A673 (cell line): ENCODE measurements around the gene HAL. TPM values are rescaled to one million over a fixed set of nuclear protein-coding genes. Genes with fewer than 3 reads are reported as not detected.
A peak's percentile ranks its signal among the peaks of the same experiment; 100 is the strongest.

Source experiments
- BruUV-seq: library from RNA; stranded (reverse); fragments of 400-500 nt; replicated peaks from 2 replicates; lab custom pipeline; 2021; lab: Mats Ljungman, UMichigan
- CTCF ChIA-PET: fragments of 300-600 bp; sonication (Branson Sonifier 250); formaldehyde crosslinking; loops from one replicate; lab custom pipeline; 2022; ENCODE audit warnings: antibody characterized with exemption; lab: Charles Lee
- POLR2A ChIA-PET: fragments of 300-600 bp; sonication (Branson Sonifier 250); formaldehyde crosslinking; loops from one replicate; lab custom pipeline; 2022; ENCODE audit warnings: antibody characterized with exemption; ENCODE audit not compliant: low non-redundant PET; lab: Charles Lee
- DNase-seq: peaks from one replicate; pipeline ENCODE4 v3.0.0-alpha.2; 2015; ENCODE audit warnings: low spot score
- H3K27ac ChIP-seq: fragments of 200-600 bp; sonication (generic); 2 replicates; pipeline ENCODE4 v1.5.1; 2016; ENCODE audit warnings: mixed run types, low read depth, mild to moderate bottlenecking, mixed read lengths, antibody characterized with exemption, low read length; ENCODE audit not compliant: poor library complexity, severe bottlenecking
- H3K27me3 ChIP-seq: fragments of 200-600 bp; sonication (generic); replicated peaks from 2 replicates; pipeline ENCODE4 v1.6.1; 2017; ENCODE audit warnings: mixed run types, low read depth, mild to moderate bottlenecking, mixed read lengths, antibody characterized with exemption, low read length; ENCODE audit not compliant: insufficient read depth, poor library complexity
- H3K36me3 ChIP-seq: fragments of 200-600 bp; sonication (generic); 2 replicates; pipeline ENCODE4 v1.6.1; 2016; ENCODE audit warnings: mixed run types, mild to moderate bottlenecking, mixed read lengths, antibody characterized with exemption, low read length; ENCODE audit not compliant: insufficient read depth, poor library complexity, severe bottlenecking
- H3K4me1 ChIP-seq: fragments of 200-600 bp; sonication (generic); 2 replicates; pipeline ENCODE4 v1.6.1; 2017; ENCODE audit warnings: mixed run types, mild to moderate bottlenecking, mixed read lengths, antibody characterized with exemption, low read length; ENCODE audit not compliant: insufficient read depth, poor library complexity, severe bottlenecking
- H3K4me3 ChIP-seq: fragments of 200-600 bp; sonication (generic); 2 replicates; pipeline ENCODE4 v1.5.1; 2016; ENCODE audit warnings: low read depth, mixed run types, mild to moderate bottlenecking, mixed read lengths, low read length; ENCODE audit not compliant: poor library complexity, severe bottlenecking
- H3K9me3 ChIP-seq: fragments of 200-600 bp; sonication (generic); 2 replicates; pipeline ENCODE4 v1.6.1; 2016; ENCODE audit warnings: mixed run types, low read depth, mild to moderate bottlenecking, mixed read lengths, antibody characterized with exemption, low read length; ENCODE audit not compliant: poor library complexity, severe bottlenecking
- CTCF ChIP-seq: fragments of 300-800, 200-600 bp; sonication (generic); conservative IDR thresholded peaks from 2 replicates; pipeline ENCODE4 v1.5.1; 2017; ENCODE audit warnings: low read depth, mild to moderate bottlenecking, antibody characterized with exemption, low read length, moderate library complexity, mixed read lengths
- EZH2 ChIP-seq: fragments of 200-600 bp; sonication (generic); IDR thresholded peaks from 2 replicates; pipeline ENCODE4 v1.6.1; 2017; ENCODE audit warnings: borderline replicate concordance, low read depth, mild to moderate bottlenecking, mixed read lengths, antibody characterized with exemption, low read length; ENCODE audit not compliant: poor library complexity, severe bottlenecking
- intact Hi-C: fragments of 100-400 bp; cut with micrococcal nuclease; formaldehyde crosslinking; loops from one replicate; pipeline ENCODE4 v1.10.0; 2022; ENCODE audit not compliant: unreplicated experiment
- total RNA-seq: library from RNA; stranded (reverse); gene quantifications from 2 replicates; pipeline ENCODE4 v1.2.3, GENCODE V29; 2021

Gene HAL
- total RNA-seq, 1 experiment from 2014 or later = 1.6 TPM

- H3K4me3 ChIP-seq = no peak overlapping the region
- intact Hi-C loops = no loop called here
- no peak for DNase-seq
- ChIA-PET CTCF (no interaction called here), POLR2A (no interaction called here)
- no peak overlapping the region for H3K27ac ChIP-seq
- H3K36me3 ChIP-seq = no peaks in the 10 kb centered on the region
- H3K27me3 ChIP-seq = no peaks in the 10 kb centered on the region
- H3K9me3 ChIP-seq = no peaks in the 10 kb centered on the region
- TF ChIP-seq CTCF = no peak
- no peak for TF ChIP-seq EZH2
- H3K4me1 ChIP-seq = no peaks in the 10 kb centered on the region
- BruUV-seq = no TSS peak
Observed at GRCh38 chr12:95977764-95978305, 18.3 kb downstream of the HAL start.

GRCh38 chr12:95976416-95976832 is 19.7 kb downstream of the HAL start:
- intact Hi-C loops = no loop called here
- H3K4me1 ChIP-seq = no peaks in the 10 kb centered on the region
- H3K4me3 ChIP-seq = no peak overlapping the region
- H3K27ac ChIP-seq = no peak overlapping the region
- H3K27me3 ChIP-seq = no peaks in the 10 kb centered on the region
- no peaks in the 10 kb centered on the region for H3K36me3 ChIP-seq
- TF ChIP-seq CTCF (no peak), EZH2 (no peak)
- peak; percentile 14 for DNase-seq
- CTCF ChIA-PET = no interaction called here
- BruUV-seq = no TSS peak
- POLR2A ChIA-PET = no interaction called here
- H3K9me3 ChIP-seq = no peaks in the 10 kb centered on the region

GRCh38 chr12:95975491-95975890 is 20.7 kb downstream of the HAL start:
- POLR2A ChIA-PET = no interaction called here
- Histone ChIP-seq H3K4me3 (no peak overlapping the region), H3K9me3 (no peaks in the 10 kb centered on the region), H3K27me3 (no peaks in the 10 kb centered on the region), H3K4me1 (no peaks in the 10 kb centered on the region), H3K27ac (no peak overlapping the region), H3K36me3 (no peaks in the 10 kb centered on the region)
- no peak for TF ChIP-seq CTCF
- no peak for TF ChIP-seq EZH2
- BruUV-seq = no TSS peak
- no peak for DNase-seq
- CTCF ChIA-PET = no interaction called here
- intact Hi-C loops = no loop called here
